GM12873 (cell line): Measurements from ENCODE around the gene OXCT1.

ENCODE experiments used
- TF ChIP-seq, protein P1 (sequence below): IDR thresholded peaks from 2 replicates; pipeline ENCODE4 v1.5.1; 2012; ENCODE audit warnings: low read depth, mild to moderate bottlenecking, moderate library complexity, low read length, control low read depth; ENCODE audit not compliant: insufficient read depth; ENCODE audit errors: missing control alignments

Gene OXCT1

DNA sequence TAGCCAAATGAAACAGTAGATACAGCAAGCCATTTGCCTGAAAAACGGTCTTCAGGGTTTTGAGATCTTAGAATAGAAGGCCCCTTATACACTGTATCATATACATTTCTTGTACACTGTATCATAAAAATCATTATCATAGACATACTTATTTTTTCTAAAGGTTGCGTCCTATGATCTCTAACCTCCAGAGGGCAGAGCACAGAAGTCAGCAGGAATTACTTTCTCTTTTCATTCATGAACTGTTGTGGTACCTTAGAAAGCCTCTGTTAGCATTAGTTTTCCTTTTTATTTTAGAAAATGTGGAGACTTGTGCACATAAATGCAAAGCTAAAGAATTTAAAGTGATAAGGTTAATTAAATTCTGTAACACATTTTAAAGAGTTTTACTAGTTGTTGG lies 115.4 kb downstream of the OXCT1 start:
- TF ChIP-seq, protein P1, sequence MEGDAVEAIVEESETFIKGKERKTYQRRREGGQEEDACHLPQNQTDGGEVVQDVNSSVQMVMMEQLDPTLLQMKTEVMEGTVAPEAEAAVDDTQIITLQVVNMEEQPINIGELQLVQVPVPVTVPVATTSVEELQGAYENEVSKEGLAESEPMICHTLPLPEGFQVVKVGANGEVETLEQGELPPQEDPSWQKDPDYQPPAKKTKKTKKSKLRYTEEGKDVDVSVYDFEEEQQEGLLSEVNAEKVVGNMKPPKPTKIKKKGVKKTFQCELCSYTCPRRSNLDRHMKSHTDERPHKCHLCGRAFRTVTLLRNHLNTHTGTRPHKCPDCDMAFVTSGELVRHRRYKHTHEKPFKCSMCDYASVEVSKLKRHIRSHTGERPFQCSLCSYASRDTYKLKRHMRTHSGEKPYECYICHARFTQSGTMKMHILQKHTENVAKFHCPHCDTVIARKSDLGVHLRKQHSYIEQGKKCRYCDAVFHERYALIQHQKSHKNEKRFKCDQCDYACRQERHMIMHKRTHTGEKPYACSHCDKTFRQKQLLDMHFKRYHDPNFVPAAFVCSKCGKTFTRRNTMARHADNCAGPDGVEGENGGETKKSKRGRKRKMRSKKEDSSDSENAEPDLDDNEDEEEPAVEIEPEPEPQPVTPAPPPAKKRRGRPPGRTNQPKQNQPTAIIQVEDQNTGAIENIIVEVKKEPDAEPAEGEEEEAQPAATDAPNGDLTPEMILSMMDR = peak; percentile 22

DNA sequence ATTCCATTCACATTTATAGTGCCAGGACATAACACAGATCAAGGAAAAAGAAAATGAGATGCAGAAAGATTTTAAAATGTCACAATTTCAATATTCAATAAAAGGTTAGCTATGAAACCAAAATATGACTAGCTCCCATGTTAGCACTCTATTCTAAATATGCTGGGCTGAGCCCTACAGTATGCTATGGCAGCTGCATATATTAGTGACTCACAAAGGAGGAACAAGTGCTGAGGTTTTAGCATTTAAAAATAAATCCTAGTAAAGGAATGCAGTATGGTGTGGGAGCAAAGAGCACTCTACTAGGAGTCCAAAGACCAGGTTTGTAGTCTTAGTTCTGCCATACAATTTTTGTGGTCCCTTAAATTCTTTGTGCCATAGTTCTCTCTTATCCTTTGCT lies 118.4 kb downstream of the OXCT1 start:
- TF ChIP-seq, protein P1 = no peak

DNA sequence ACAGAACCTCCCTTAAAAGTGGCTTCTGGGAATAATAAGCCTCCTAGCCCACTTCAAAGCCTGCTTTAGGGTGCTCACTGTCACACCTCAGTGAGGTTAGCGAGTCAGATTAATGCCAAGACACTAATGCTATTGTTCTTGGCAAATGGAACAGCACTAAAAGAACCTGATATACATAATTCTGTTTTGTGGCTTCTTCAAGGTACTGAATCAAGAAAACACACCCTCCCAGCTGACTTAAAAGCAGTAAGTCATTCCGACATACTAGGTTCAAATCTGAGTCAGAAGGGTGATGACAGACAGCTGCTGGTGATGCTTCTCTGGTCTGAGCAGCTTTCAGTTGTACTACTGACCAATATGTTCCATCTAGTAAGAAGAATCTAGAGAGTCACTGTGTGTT lies 121.6 kb downstream of the OXCT1 start:
- TF ChIP-seq, protein P1 = no peak

DNA sequence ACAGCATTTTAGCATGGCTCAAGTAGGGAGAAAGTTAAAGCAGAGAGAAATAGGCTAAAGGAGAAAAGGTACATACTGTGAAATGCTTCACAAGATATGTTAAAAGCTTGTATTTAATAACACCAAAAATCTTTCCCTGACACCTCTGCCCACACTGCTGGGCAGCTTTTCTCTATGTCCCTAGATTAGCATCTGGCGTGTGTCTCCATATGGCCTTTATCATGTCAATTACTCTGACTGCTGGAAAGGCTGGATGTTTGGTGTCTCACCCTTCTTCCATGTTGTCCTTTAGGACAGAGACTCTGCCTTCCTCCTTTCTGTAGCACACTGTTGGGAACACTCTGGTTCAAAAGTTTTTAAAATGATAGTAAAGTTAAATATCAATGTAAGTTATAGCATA lies 122.5 kb downstream of the OXCT1 start:
- TF ChIP-seq, protein P1 = no peak

DNA sequence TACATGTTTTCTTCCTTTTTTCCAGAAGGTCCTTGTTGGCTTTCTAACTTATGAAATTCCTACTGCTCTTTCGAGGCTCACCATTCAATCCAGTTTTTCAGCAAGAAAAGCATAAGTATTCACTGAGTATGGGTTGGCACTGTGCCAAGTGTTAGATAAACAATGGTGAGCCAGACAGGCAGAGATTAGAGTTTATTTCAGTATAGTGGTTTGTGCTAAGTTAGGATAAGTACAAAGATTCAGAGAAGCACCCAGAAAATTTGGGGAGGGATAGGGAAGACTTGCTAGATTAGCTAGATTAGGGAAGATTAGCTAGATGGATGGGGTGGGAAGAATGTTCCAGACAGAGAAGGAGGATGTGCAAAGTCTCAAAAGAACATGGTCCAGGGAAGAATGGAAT lies 122.9 kb downstream of the OXCT1 start:
- TF ChIP-seq, protein P1 = no peak

DNA sequence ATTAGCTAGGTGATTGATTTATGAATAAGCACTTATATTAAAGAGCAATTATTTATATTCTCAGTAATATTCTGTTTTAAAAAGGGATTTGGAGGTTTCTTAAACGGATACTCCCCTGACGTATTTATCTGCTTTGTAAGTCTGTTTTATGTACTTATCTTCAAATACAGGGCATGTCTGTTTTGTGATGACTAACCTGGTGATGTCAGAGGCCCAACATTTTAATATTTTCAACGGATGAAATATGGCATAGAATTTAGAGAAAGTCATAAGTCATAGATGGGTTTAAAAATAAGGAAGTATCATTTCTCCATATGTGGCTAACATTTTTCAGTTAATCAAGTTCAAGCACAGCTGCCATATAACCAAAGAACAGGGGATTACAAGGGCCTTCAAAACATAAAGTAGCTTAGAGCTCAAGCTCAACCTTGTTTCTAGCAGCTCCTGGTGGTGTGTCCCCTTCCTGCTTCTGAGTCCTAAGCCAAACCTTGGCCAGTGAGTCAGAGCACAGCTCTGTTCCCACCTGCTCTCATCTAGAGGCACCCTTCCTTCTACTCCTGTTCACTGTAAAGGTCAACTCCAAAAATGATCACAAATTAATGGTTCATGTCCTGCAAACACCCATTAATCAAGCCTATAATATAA lies 131.4 kb downstream of the OXCT1 start:
- TF ChIP-seq, protein P1 = no peak

DNA sequence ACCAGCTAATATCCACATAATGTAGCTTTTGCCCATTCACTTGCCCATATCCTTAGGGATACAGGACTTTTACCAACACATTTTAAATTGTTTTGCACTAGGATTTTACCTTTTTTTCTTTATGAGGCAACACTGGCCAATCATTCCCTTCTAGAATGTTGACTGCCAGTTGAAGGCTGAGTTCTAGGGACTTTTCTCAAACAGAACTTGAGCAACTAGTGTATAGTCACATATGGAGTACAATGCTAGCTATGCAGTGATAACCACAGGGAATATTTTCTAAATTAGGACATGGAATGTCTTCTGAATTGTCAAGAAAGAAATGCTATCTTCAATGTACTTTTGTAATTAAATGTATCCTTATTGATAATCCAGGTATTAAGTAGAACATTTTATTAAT lies 133.6 kb downstream of the OXCT1 start:
- TF ChIP-seq, protein P1 = no peak
